GM19099 (cell line): ENCODE results near the gene PRKACA.

Experiments
- POLR2A ChIP-seq: IDR thresholded peaks from 3 replicates; pipeline ENCODE4 v1.6.1; 2011; ENCODE audit warnings: low read depth; ENCODE audit not compliant: insufficient read length; ENCODE audit errors: extremely low read depth

Gene PRKACA

GRCh38 chr19:14081797-14082674, 35.5 kb downstream of the PRKACA start:
- TF ChIP-seq POLR2A, result no peak

- peak; percentile 77 for TF ChIP-seq POLR2A
Measured at GRCh38 chr19:14080887-14081796, 36.4 kb downstream of the PRKACA start.

- TF ChIP-seq POLR2A, result no peak
Measured at GRCh38 chr19:14078411-14078810, 39.2 kb downstream of the PRKACA start.

GRCh38 chr19:14073925-14074838, 43.4 kb downstream of the PRKACA start:
- no peak for TF ChIP-seq POLR2A

- TF ChIP-seq POLR2A, result no peak
Measured at GRCh38 chr19:14073261-14073924, 44.2 kb downstream of the PRKACA start.

GRCh38 chr19:14072535-14073260, 44.9 kb downstream of the PRKACA start, which contains the start of gene MISP3:
Gene MISP3, plus strand, starts transcription at chr19:14072786. Its CDS starts 524 bp downstream, at chr19:14073310.
- TF ChIP-seq POLR2A, result no peak

- no peak for TF ChIP-seq POLR2A
Measured at GRCh38 chr19:14070268-14071050, 47.1 kb downstream of the PRKACA start.

- no peak for TF ChIP-seq POLR2A
Measured at GRCh38 chr19:14066134-14066533, 51.4 kb downstream of the PRKACA start.

GRCh38 chr19:14063105-14063504, 54.5 kb downstream of the PRKACA start:
- TF ChIP-seq POLR2A, result no peak

- TF ChIP-seq POLR2A, result no peak
Measured at GRCh38 chr19:14062558-14062855, 55.1 kb downstream of the PRKACA start.

- no peak for TF ChIP-seq POLR2A
Measured at GRCh38 chr19:14061751-14062557, 55.6 kb downstream of the PRKACA start, which contains the start of gene PALM3. Gene PALM3, minus strand, starts transcription at chr19:14062076. Its CDS starts 96 bp downstream, at chr19:14061980.
